Heart left ventricle (tissue), 16 donors: Measurements from ENCODE around the gene SCN5A. TPM values are rescaled to one million over a fixed set of nuclear protein-coding genes. Genes with fewer than 3 reads are reported as not detected.

Source experiments
- ATAC-seq, 4 donors: fragments of 200-7000 bp; cut with Tn5 transposase; one replicate each; pipeline ENCODE4 v1.9.1; 2020 to 2022; ENCODE audit warnings: moderate library complexity in 4 of 4, mild to moderate bottlenecking in 3 of 4, moderate number of reproducible peaks in 1 of 4
- DNase-seq, 5 donors: peaks; one replicate each; pipeline ENCODE4 v3.0.0-alpha.2; 2020
- H3K27ac ChIP-seq, 12 donors: fragments of 200-600 bp; sonication (generic) in 4 of 12; one replicate each; pipeline versions ENCODE4 v1.5.0 to v1.8.0; 2016 to 2022; ENCODE audit warnings: mild to moderate bottlenecking in 2 of 12
- H3K27me3 ChIP-seq, 9 donors: fragments of 200-600 bp; sonication (generic) in 2 of 9; one replicate each; pipeline versions ENCODE4 v1.5.1 to v1.8.0; 2016 to 2022; ENCODE audit warnings: mild to moderate bottlenecking in 3 of 9
- H3K36me3 ChIP-seq, 9 donors: fragments of 200-600 bp; sonication (generic) in 2 of 9; one replicate each; pipeline versions ENCODE4 v1.5.0 to v1.8.0; 2018 to 2022; ENCODE audit warnings: mild to moderate bottlenecking in 2 of 9
- H3K4me1 ChIP-seq, 12 donors: fragments of 200-600 bp; sonication (generic) in 4 of 12; one replicate each; pipeline versions ENCODE4 v1.5.0 to v1.8.0; 2016 to 2022; ENCODE audit warnings: mild to moderate bottlenecking in 3 of 12
- H3K4me3 ChIP-seq, 12 donors: fragments of 200-600 bp; sonication (generic) in 4 of 12; one replicate each; pipeline versions ENCODE4 v1.5.0 to v1.8.0; 2017 to 2022; ENCODE audit warnings: mild to moderate bottlenecking in 9 of 12, moderate library complexity in 4 of 12
- H3K9me3 ChIP-seq, 12 donors: fragments of 200-600 bp; sonication (generic) in 4 of 12; one replicate each; pipeline versions ENCODE4 v1.5.0 to v1.8.0; 2016 to 2022; ENCODE audit warnings: mild to moderate bottlenecking in 1 of 12
- POLR2A ChIP-seq, 2 donors: fragments of 450-650 bp; IDR thresholded peaks; one replicate each; pipeline ENCODE4 v1.6.1; 2017; ENCODE audit warnings: antibody characterized with exemption in 2 of 2, mild to moderate bottlenecking in 2 of 2, moderate library complexity in 2 of 2
- WGBS, 4 donors: extraction: QIAGEN DNeasy Blood & Tissue Kit in 2 of 4; methylation state at CpG; one replicate each; pipeline versions ENCODE4 v1.1.5 to v1.1.7; 2013 to 2018; 5-methylcytosine and 5-hydroxymethylcytosine counted together
- intact Hi-C, 10 donors: fragments of 100-400 bp; cut with DNase I; formaldehyde crosslinking; loops; one replicate each; pipeline versions ENCODE4 v1.11.1 to v1.14.2; 2022
- polyA plus RNA-seq, 2 donors: library from polyadenylated mRNA; stranded (reverse); fragments of 200-250 nt; gene quantifications; one replicate each; pipeline ENCODE4 v1.2.3, GENCODE V29; 2013
- total RNA-seq, 9 donors: library from RNA; depleted of rRNA in 2 of 9; stranded (reverse); fragments of >200 nt in 2 of 9; fragmentation: NEBNext Ultra II Directional in 3 of 9; extraction: Animal tissue kit (Norgen Biotek cat#: 25700) in 3 of 9; gene quantifications; one replicate each; pipeline versions ENCODE4 v1.1.0 to v1.2.4, GENCODE V29; 2016 to 2023
- TF ChIP-seq, protein P1 (sequence below), 12 donors: fragments of 200-600 bp; sonication (generic) in 4 of 12; IDR thresholded peaks; one replicate each; pipeline versions ENCODE4 v1.5.0 to v1.8.0; 2018 to 2022; ENCODE audit warnings: antibody characterized with exemption in 12 of 12, mild to moderate bottlenecking in 5 of 12
- donor health status: ischemic (EF 13 %, LVEDD 7.1; RV severe dilation, severe dysfunction).
- donor health status: healthy with polysubstance abuse.
- donor health status: DM: no; HTN: yes; CAD: no.
- donor health status: DM: no; HTN: no; CAD: no.
- donor health status: ischemic (EF 25% LVEDD 6.9; RV normal size, moderate dysfunction).
- donor health status: ischemic (EF 25% LVEDD 5.7; RV mildly dilated, moderate dysfunction).
- donor health status: healthy.
- donor health status: DM: yes; HTN: yes; CAD: no.
- donor health status: ischemic (EF 35%, LVEDD 5.7; RV mildly dilated, moderate dysfunction).
- donor health status: nonischemic (EF 11% LVEDD 7.7; RV severe dilation, severe dysfunction).
- donor health status: DM: yes; HTN: yes; CAD: no.
- donor health status: PGD.
- donor health status: ischemic (EF 29% LVEDD 5.4; RV normal size, mild dysfunction).
- donor health status: nonischemic (EF 23%, LVEDD 6.1; RV moderate dilation, normal function).

Gene SCN5A
- total and polyA plus RNA-seq, 11 donors, result 88.4 to 242 (median 173) TPM

DNA sequence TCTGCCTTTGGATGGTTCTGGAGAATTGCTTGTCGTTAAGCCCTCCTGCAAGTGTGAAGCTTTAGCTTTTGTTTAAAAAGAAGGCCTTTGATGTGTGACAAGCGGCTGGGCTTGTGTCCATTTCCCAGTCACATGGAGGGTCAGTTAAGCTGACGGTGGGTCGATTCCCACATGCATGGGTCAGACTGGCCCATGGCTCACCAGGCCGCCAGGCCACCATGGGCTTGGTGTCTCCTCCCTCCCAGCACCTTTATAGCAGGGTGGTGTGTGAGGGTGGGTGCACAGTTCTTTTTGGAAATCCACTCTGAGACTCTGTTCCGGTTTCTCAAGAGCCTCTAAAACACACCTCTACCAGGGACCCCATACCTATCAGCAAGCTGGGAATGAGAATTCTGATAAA, 67.2 kb downstream of the SCN5A start:
- peak in 1 of 5 donors; percentile 16 for DNase-seq
- intact Hi-C loops, result loop anchor here in 2 of 10 donors (5.0 kb wide), 4 partner anchors 40 to 65 kb away; partner anchors contain the start of gene SCN5A (in 1 of the 2)
- WGBS, 4 donors, result 67 to 75% (median 72%) methylated on average over 6 of the region's 6 CpGs
- H3K4me3 ChIP-seq, result no peak overlapping the region
- no peak for ATAC-seq
- TF ChIP-seq, protein P1, sequence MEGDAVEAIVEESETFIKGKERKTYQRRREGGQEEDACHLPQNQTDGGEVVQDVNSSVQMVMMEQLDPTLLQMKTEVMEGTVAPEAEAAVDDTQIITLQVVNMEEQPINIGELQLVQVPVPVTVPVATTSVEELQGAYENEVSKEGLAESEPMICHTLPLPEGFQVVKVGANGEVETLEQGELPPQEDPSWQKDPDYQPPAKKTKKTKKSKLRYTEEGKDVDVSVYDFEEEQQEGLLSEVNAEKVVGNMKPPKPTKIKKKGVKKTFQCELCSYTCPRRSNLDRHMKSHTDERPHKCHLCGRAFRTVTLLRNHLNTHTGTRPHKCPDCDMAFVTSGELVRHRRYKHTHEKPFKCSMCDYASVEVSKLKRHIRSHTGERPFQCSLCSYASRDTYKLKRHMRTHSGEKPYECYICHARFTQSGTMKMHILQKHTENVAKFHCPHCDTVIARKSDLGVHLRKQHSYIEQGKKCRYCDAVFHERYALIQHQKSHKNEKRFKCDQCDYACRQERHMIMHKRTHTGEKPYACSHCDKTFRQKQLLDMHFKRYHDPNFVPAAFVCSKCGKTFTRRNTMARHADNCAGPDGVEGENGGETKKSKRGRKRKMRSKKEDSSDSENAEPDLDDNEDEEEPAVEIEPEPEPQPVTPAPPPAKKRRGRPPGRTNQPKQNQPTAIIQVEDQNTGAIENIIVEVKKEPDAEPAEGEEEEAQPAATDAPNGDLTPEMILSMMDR (IDR thresholded peaks at IDR 0.05), result no peak
- TF ChIP-seq POLR2A (IDR thresholded peaks at IDR 0.05), result no peak
- H3K4me1 ChIP-seq, result peaks cover 0 to 68% (median 33%) of the 10 kb centered on the region in 12 donors
- H3K27me3 ChIP-seq, result no peaks in the 10 kb centered on the region
- H3K36me3 ChIP-seq, result peaks cover 0 to 41% (median 4%) of the 10 kb centered on the region in 9 donors
- H3K9me3 ChIP-seq, result no peaks in the 10 kb centered on the region
- peak overlapping the region in 7 of 12 donors; percentile 87 to 99 (median 92) for H3K27ac ChIP-seq

DNA sequence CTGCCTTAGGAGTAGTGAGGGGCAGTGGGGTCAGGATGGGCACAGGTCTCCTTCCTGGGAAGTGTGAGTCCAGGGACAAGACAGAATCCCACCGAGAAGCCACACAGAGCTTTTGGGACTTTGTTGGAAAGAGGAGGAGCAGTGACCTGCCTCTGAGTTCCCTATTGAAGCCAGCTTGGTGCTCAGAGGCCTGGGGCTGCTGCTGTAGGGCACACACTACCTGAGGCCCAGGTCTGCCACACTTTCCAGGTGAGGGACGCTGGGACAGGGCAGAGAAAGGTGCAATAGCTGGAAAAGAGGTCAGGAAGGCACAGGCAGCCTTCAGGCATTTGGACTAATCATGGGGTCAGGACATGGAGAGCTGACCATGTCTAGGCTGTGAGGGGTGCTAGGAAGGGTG, 67.7 kb downstream of the SCN5A start:
- Histone ChIP-seq H3K9me3 (no peaks in the 10 kb centered on the region), H3K27me3 (no peaks in the 10 kb centered on the region), H3K27ac (peak overlapping the region in 9 of 12 donors; percentile 76 to 99 (median 91)), H3K4me3 (no peak overlapping the region), H3K36me3 (peaks cover 0 to 38% (median 2%) of the 10 kb centered on the region in 9 donors), H3K4me1 (peaks cover 0 to 74% (median 36%) of the 10 kb centered on the region in 12 donors)
- intact Hi-C loops, result loop anchor here in 3 of 10 donors (2.0 to 5.0 kb wide), 6 partner anchors 39 to 66 kb away; partner anchors contain the start of gene SCN5A (in 1 of the 3)
- ATAC-seq (no peak), DNase-seq (peak in 2 of 5 donors; percentile 4 to 12)
- TF ChIP-seq POLR2A (IDR thresholded peaks at IDR 0.05), result no peak
- TF ChIP-seq, protein P1 (IDR thresholded peaks at IDR 0.05), result no peak
- 79 to 87% (median 84%) methylated on average over 2 of the region's 2 CpGs for WGBS, 4 donors

DNA sequence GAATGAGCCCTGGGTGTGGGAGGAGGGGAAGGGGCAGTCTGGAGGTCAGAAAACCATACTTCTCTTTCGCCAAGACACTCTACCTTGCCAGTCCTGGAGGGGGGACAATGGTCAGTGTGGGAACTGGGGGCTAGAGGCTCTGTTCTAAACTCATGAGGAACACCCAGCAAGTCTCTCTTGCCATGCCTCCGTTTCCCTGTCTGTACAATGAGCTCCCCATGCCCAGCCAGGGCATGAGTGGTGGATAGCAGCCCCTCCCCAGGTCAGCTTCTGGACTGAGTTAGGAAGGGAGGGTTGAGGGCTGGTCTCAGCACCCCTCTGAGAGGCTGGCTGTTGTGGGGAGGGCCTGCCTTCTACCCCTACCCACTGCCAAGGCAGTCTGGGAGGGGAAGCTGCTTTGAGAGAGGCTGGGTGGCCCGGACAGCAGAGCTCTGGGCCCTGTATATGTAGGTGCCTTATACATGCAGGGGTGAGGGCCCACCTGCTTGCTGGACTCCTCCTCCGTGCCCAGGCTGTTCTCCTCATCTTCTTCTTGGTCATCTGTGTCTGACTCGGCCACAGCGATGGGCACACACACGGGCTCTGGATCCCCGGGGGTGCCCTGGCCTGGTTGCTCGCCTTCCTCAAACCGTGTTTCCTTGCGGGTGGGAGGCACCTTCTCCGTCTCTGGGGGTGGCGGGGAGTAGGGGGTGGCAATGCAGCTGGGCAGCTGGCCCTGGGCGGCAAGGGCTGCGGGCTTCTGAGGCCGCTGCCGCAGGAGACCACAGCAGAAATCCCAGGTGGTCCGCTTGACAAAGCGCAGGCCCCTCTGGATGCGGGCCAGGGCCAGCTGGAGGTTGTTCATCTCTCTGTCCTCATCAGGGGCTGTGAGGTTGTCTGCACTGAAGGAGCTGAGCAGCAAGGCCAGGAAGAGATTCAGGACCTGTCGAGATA, 68.8 kb downstream of the SCN5A start:
- H3K27me3 ChIP-seq, result no peaks in the 10 kb centered on the region
- 24 to 46% (median 39%) methylated on average over 14 to 21 of the region's 21 CpGs for WGBS, 4 donors
- TF ChIP-seq, protein P1 (IDR thresholded peaks at IDR 0.05), result no peak
- no peak for TF ChIP-seq POLR2A (IDR thresholded peaks at IDR 0.05)
- DNase-seq (peak in 3 of 5 donors; percentile 16 to 58 (median 17)), ATAC-seq (peak; percentile 4 to 10 (median 4))
- H3K36me3 ChIP-seq, result peaks cover 0 to 39% (median 0%) of the 10 kb centered on the region in 9 donors
- peaks cover 0 to 81% (median 36%) of the 10 kb centered on the region in 12 donors for H3K4me1 ChIP-seq
- intact Hi-C loops, result loop anchor here in 3 of 10 donors (2.0 to 5.0 kb wide), 6 partner anchors 38 to 67 kb away; partner anchors contain the start of gene SCN5A (in 1 of the 3)
- no peaks in the 10 kb centered on the region for H3K9me3 ChIP-seq
- peak overlapping the region; percentile 49 to 99 (median 88) for H3K27ac ChIP-seq
- no peak overlapping the region for H3K4me3 ChIP-seq
